ENCODE data around the gene PDGFB. TPM values are rescaled to one million over a fixed set of nuclear protein-coding genes. Genes with fewer than 3 reads are reported as not detected.

PDGFB gene
- total RNA-seq, 1 experiment from 2014 or later = 13.1 TPM

DNA sequence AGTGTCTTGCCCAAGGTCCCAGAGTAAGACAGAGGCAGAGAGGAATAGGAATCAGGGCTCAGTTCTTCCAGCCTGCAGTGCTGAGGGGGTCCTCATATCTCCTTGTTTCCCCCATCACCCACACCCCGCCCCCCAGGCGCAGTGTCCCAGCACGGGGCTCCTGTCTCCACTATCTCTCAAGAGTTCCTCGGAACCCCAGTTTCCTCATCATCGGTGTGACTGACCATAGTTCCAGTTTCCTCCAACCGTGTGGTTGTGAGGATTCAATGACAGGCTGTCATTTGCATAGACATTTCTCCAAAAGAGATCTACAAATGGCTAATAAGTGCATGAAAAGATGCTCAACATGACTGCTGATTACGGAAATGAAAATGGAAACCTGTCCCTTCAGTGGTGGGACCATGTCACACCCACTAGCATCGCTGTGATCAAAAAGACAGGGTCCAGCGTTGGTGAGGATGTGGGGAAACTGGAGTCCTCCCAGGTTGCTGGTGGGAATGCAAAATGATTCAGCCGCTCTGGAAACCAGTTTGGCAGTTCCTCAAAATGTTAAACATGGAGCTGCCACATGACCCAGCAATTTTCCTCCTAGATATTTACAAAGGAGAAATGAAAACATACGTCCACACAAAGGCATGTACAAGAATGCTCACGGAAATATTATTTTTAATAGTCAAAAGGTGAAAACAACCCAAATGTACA is 31.8 kb upstream of the PDGFB start:
- CTCF ChIA-PET = no interaction called here
- intact Hi-C loops (cut with micrococcal nuclease) = no loop called here

More for the DNA sequence above, 31.8 kb upstream of the PDGFB start:
- H3K4me1 ChIP-seq (ENCODE audit: control insufficient read depth in 1 of 2, insufficient read depth in 2 of 2, low read length in 2 of 2) = no peaks in the 10 kb centered on the region
- no peak overlapping the region for H3K4me2 ChIP-seq (ENCODE audit: low read length)
- H3K9ac ChIP-seq (ENCODE audit: low read length) = no peak overlapping the region
- no peak overlapping the region for H3K4me3 ChIP-seq (replicated peaks in 1 of 2; ENCODE audit: low read depth in 1 of 2, low read length in 2 of 2)
- no peaks in the 10 kb centered on the region for H3K36me3 ChIP-seq (ENCODE audit: control insufficient read depth in 1 of 2, insufficient read depth in 2 of 2, low read length in 2 of 2)
- ATAC-seq = no peak
- H3K9me2 ChIP-seq (ENCODE audit: insufficient read depth) = no peaks in the 10 kb centered on the region
- H3K79me2 ChIP-seq (ENCODE audit: insufficient read depth, low read length) = no peaks in the 10 kb centered on the region
- 0 out of 4 replicates have a peak, but pooled peaks cover 0 to 5% of the 10 kb centered on the region in 2 experiments for H3K9me3 ChIP-seq (ENCODE audit: control insufficient read depth in 1 of 2, insufficient read depth in 1 of 2, low read depth in 1 of 2, low read length in 2 of 2)
- ChIA-PET RAD21 (ENCODE audit: low non-redundant PET in 1 of 2, low total read pairs in 2 of 2, uncharacterized antibody in 2 of 2, unreplicated experiment in 2 of 2) (no interaction called here), POLR2A (no interaction called here)
- no peaks in the 10 kb centered on the region for H3K27me3 ChIP-seq (ENCODE audit: insufficient read depth, low read length)
- no peak for TF ChIP-seq REST (IDR thresholded peaks at IDR 0.05; ENCODE audit: low read depth)
- TF ChIP-seq TCF7L2 (IDR thresholded peaks at IDR 0.05; ENCODE audit: borderline replicate concordance, extremely low read depth, insufficient read depth, insufficient read length) = no peak
- TF ChIP-seq ELF1 (IDR thresholded peaks at IDR 0.05; ENCODE audit: borderline replicate concordance, low read depth) = no peak
- TF ChIP-seq, protein P1, sequence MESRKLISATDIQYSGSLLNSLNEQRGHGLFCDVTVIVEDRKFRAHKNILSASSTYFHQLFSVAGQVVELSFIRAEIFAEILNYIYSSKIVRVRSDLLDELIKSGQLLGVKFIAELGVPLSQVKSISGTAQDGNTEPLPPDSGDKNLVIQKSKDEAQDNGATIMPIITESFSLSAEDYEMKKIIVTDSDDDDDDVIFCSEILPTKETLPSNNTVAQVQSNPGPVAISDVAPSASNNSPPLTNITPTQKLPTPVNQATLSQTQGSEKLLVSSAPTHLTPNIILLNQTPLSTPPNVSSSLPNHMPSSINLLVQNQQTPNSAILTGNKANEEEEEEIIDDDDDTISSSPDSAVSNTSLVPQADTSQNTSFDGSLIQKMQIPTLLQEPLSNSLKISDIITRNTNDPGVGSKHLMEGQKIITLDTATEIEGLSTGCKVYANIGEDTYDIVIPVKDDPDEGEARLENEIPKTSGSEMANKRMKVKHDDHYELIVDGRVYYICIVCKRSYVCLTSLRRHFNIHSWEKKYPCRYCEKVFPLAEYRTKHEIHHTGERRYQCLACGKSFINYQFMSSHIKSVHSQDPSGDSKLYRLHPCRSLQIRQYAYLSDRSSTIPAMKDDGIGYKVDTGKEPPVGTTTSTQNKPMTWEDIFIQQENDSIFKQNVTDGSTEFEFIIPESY (IDR thresholded peaks at IDR 0.05; ENCODE audit: extremely low read depth, insufficient replicate concordance, low read length) = no peak
- no peak for TF ChIP-seq SP1 (IDR thresholded peaks at IDR 0.05; ENCODE audit: low read depth)
- no peak for TF ChIP-seq ZFX (IDR thresholded peaks at IDR 0.05)
- no peak for TF ChIP-seq FOSL1 (IDR thresholded peaks at IDR 0.05; ENCODE audit: low read depth)
- TF ChIP-seq EZH2 (IDR thresholded peaks at IDR 0.05) = no peak
- TF ChIP-seq, protein P2, sequence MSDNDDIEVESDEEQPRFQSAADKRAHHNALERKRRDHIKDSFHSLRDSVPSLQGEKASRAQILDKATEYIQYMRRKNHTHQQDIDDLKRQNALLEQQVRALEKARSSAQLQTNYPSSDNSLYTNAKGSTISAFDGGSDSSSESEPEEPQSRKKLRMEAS (IDR thresholded peaks at IDR 0.05) = no peak
- TF ChIP-seq SIN3A (IDR thresholded peaks at IDR 0.05; ENCODE audit: low read depth) = no peak
- TF ChIP-seq SRF (IDR thresholded peaks at IDR 0.05; ENCODE audit: low read depth) = no peak
- TF ChIP-seq YY1 (IDR thresholded peaks at IDR 0.05; ENCODE audit: extremely low read depth, insufficient replicate concordance, low read depth, low read length) = no peak
- TF ChIP-seq EZH2phosphoT487 (IDR thresholded peaks at IDR 0.05; ENCODE audit: borderline replicate concordance) = no peak
- TF ChIP-seq, protein P3, sequence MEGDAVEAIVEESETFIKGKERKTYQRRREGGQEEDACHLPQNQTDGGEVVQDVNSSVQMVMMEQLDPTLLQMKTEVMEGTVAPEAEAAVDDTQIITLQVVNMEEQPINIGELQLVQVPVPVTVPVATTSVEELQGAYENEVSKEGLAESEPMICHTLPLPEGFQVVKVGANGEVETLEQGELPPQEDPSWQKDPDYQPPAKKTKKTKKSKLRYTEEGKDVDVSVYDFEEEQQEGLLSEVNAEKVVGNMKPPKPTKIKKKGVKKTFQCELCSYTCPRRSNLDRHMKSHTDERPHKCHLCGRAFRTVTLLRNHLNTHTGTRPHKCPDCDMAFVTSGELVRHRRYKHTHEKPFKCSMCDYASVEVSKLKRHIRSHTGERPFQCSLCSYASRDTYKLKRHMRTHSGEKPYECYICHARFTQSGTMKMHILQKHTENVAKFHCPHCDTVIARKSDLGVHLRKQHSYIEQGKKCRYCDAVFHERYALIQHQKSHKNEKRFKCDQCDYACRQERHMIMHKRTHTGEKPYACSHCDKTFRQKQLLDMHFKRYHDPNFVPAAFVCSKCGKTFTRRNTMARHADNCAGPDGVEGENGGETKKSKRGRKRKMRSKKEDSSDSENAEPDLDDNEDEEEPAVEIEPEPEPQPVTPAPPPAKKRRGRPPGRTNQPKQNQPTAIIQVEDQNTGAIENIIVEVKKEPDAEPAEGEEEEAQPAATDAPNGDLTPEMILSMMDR (IDR thresholded peaks at IDR 0.05 in 2 of 3, conservative IDR thresholded peaks at IDR 0.05 in 1 of 3; ENCODE audit: borderline replicate concordance in 1 of 3, insufficient read depth in 1 of 3, low read depth in 2 of 3, low read length in 2 of 3) = no peak
- no peak for TF ChIP-seq ATF3 (IDR thresholded peaks at IDR 0.05)
- TF ChIP-seq EGR1 (IDR thresholded peaks at IDR 0.05; ENCODE audit: low read depth) = no peak
- H2AFZ ChIP-seq (ENCODE audit: low read depth, low read length, poor library complexity, severe bottlenecking) = no peak overlapping the region
- H4K20me1 ChIP-seq (ENCODE audit: insufficient read depth) = no peaks in the 10 kb centered on the region
- no TSS peak for BruUV-seq (replicated peaks)
- H3K27ac ChIP-seq (ENCODE audit: low read depth, low read length) = no peak overlapping the region
- no peak for DNase-seq (ENCODE audit: low read depth, low spot score)

Measured in HCT116 (cell line).